ENCODE data around the gene HMGN4. TPM values are rescaled to one million over a fixed set of nuclear protein-coding genes. Genes with fewer than 3 reads are reported as not detected.

The HMGN4 gene
- total RNA-seq = 10 to 100 TPM; 48.8 to 79.8 TPM
- polyA plus RNA-seq (2013, experiment 1 of 2) = 67.9 TPM
- polyA plus RNA-seq (2013, experiment 2 of 2) = 65.5 TPM
- long read RNA-seq, experiment 1, transcript HMGN4-201 (2 exons, 1,225 nt) = major isoform, 23 of 40 reads
- long read RNA-seq, experiment 1, partial matches to known transcripts = 13 of 40 reads
- long read RNA-seq, experiment 1, other reads (novel, unspliced or antisense) = 4 of 40 reads
- long read RNA-seq, experiment 2, transcript HMGN4-201 (2 exons, 1,225 nt) = major isoform, 87 of 97 reads
- long read RNA-seq, experiment 2, partial matches to known transcripts = 0 of 97 reads
- long read RNA-seq, experiment 2, other reads (novel, unspliced or antisense) = 10 of 97 reads
- long read RNA-seq, experiment 3, transcript HMGN4-201 (2 exons, 1,225 nt) = major isoform, 216 of 247 reads
- long read RNA-seq, experiment 3, partial matches to known transcripts = 1 of 247 reads
- long read RNA-seq, experiment 3, other reads (novel, unspliced or antisense) = 30 of 247 reads
- long read RNA-seq, experiment 4, transcript HMGN4-201 (2 exons, 1,225 nt) = major isoform, 101 of 109 reads
- long read RNA-seq, experiment 4, partial matches to known transcripts = 2 of 109 reads
- long read RNA-seq, experiment 4, other reads (novel, unspliced or antisense) = 6 of 109 reads

GRCh38 chr6:26537846-26538571 lies at the start of gene HMGN4:
HMGN4 (plus strand) TSS chr6:26538366; CDS start chr6:26545207, 6,841 bp downstream.
- DNase-seq = peak; percentile 94
- H3K27ac ChIP-seq (ENCODE audit: low read depth, low read length) = peak within 1 kb of the TSS; percentile 81
- peak within 1 kb of the TSS; percentile 88 for H3K4me3 ChIP-seq (ENCODE audit: low read length)
- TF ChIP-seq CTCF (conservative IDR thresholded peaks at IDR 0.05) = peak; percentile 24
- Mint-ChIP-seq H3K36me3 (ENCODE audit: low read depth) (peaks cover 13% of the 10 kb centered on the region), H3K4me1 (peaks cover 23% of the 10 kb centered on the region), H3K27ac (peak within 1 kb of the TSS; percentile 98), H3K9me3 (no peaks in the 10 kb centered on the region), H3K27me3 (ENCODE audit: insufficient read depth) (no peaks in the 10 kb centered on the region), H3K4me3 (peak within 1 kb of the TSS; percentile 89)
- WGBS, 2 experiments (ENCODE audit: insufficient coverage in 1 of 2, insufficient read length in 1 of 2) = 0% methylated on average over 16 to 49 of the region's 49 CpGs
- H3K9ac ChIP-seq (ENCODE audit: extremely low read depth, low read length, poor library complexity, severe bottlenecking) = peak within 1 kb of the TSS; percentile 82
- no peaks in the 10 kb centered on the region for H3K27me3 ChIP-seq (ENCODE audit: control insufficient read depth, insufficient read depth, low read length, poor library complexity, severe bottlenecking)
- H3K4me1 ChIP-seq (ENCODE audit: control insufficient read depth, insufficient read depth, low read length) = peaks cover 2% of the 10 kb centered on the region
- peaks cover 18% of the 10 kb centered on the region for H3K36me3 ChIP-seq (ENCODE audit: control insufficient read depth, insufficient read depth, low read length)
- no peaks in the 10 kb centered on the region for H3K9me3 ChIP-seq (ENCODE audit: control insufficient read depth, low read length)

GRCh38 chr6:26489996-26490964 lies 47.9 kb upstream of the HMGN4 start:
- Histone ChIP-seq H3K36me3 (ENCODE audit: control insufficient read depth, insufficient read depth, low read length) (no peaks in the 10 kb centered on the region), H3K4me1 (ENCODE audit: control insufficient read depth, insufficient read depth, low read length) (peaks cover 2% of the 10 kb centered on the region), H3K27ac (ENCODE audit: low read depth, low read length) (no peak overlapping the region), H3K4me3 (ENCODE audit: low read length) (no peak overlapping the region), H3K9me3 (ENCODE audit: control insufficient read depth, low read length) (no peaks in the 10 kb centered on the region), H3K27me3 (ENCODE audit: control insufficient read depth, insufficient read depth, low read length, poor library complexity, severe bottlenecking) (no peaks in the 10 kb centered on the region), H3K9ac (ENCODE audit: extremely low read depth, low read length, poor library complexity, severe bottlenecking) (no peak overlapping the region)
- no peak for DNase-seq
- Mint-ChIP-seq H3K36me3 (ENCODE audit: low read depth) (no peaks in the 10 kb centered on the region), H3K27ac (no peak overlapping the region), H3K9me3 (peaks cover 4% of the 10 kb centered on the region), H3K4me3 (no peak overlapping the region), H3K4me1 (peaks cover 10% of the 10 kb centered on the region), H3K27me3 (ENCODE audit: insufficient read depth) (peaks cover 17% of the 10 kb centered on the region)
- TF ChIP-seq CTCF (conservative IDR thresholded peaks at IDR 0.05) = no peak
- WGBS, 2 experiments (ENCODE audit: insufficient coverage in 1 of 2, insufficient read length in 1 of 2) = 91 to 92% methylated on average over 7 to 8 of the region's 8 CpGs
